Right atrium auricular region (tissue), 2 donors: ENCODE data around the gene ARL1. TPM values are rescaled to one million over a fixed set of nuclear protein-coding genes. Genes with fewer than 3 reads are reported as not detected.
"Not testable (repeated sequence)": the region's sequence is repeated elsewhere in the genome, so short reads cannot be mapped to it uniquely, and the experiment has no call there.

Source experiments
- DNase-seq: peaks from one replicate; pipeline ENCODE4 v3.0.0-alpha.2; 2019; ENCODE audit warnings: low spot score
- H3K27ac ChIP-seq, 2 donors: fragments of 200-600 bp; sonication (generic); 1 replicate in 1 of 2; 2 replicates in 1 of 2; pipeline ENCODE4 v1.5.1; 2016 to 2019
- H3K27me3 ChIP-seq, 2 donors: fragments of 200-600 bp; sonication (generic); one replicate each; pipeline versions ENCODE4 v1.5.1 to v1.6.0; 2017 to 2019
- H3K36me3 ChIP-seq: fragments of 200-600 bp; sonication (generic); one replicate; pipeline ENCODE4 v1.5.1; 2016
- H3K4me1 ChIP-seq, 2 donors: fragments of 200-600 bp; sonication (generic); one replicate each; pipeline versions ENCODE4 v1.5.1 to v1.6.0; 2017 to 2019
- H3K4me3 ChIP-seq, 2 donors: fragments of 200-600 bp; sonication (generic); 1 replicate in 1 of 2; 2 replicates in 1 of 2; pipeline ENCODE4 v1.5.1; 2017 to 2019; ENCODE audit warnings: mild to moderate bottlenecking in 1 of 2, moderate library complexity in 1 of 2
- H3K9me3 ChIP-seq, 2 donors: fragments of 200-600 bp; sonication (generic); one replicate each; pipeline ENCODE4 v1.5.1; 2019
- total RNA-seq, 2 donors: library from RNA; depleted of rRNA; stranded (reverse); fragments of >200 nt; gene quantifications; one replicate each; pipeline ENCODE4 v1.1.0, GENCODE V29; 2016
- TF ChIP-seq, protein P1 (sequence below), 2 donors: fragments of 200-600 bp; sonication (generic); IDR thresholded peaks; one replicate each; pipeline ENCODE4 v1.5.1; 2019; ENCODE audit warnings: antibody characterized with exemption in 2 of 2

ARL1 gene
- total RNA-seq, 2 donors from 2014 or later, result 63.7 to 74.2 TPM

DNA sequence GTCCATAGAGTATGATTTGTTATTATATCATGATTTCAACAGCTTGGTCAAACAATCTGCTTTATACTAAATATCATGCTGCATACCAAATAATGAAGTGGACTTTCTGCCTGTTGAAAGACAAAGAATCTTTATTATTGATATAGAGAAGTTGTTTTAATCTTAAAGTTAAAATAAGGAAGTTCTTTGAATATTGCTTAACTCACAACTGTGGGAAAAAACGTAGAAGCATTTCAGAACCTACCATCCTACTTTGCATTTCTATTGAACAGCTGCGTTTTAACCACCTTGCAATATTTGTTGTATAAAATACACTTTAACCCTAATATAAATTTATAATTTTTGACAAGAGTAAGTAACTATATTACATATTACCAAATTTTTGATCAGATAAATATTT is 22.9 kb upstream of the ARL1 start:
- Histone ChIP-seq H3K4me1 (no peaks in the 10 kb centered on the region), H3K27me3 (no peaks in the 10 kb centered on the region)
- TF ChIP-seq, protein P1, sequence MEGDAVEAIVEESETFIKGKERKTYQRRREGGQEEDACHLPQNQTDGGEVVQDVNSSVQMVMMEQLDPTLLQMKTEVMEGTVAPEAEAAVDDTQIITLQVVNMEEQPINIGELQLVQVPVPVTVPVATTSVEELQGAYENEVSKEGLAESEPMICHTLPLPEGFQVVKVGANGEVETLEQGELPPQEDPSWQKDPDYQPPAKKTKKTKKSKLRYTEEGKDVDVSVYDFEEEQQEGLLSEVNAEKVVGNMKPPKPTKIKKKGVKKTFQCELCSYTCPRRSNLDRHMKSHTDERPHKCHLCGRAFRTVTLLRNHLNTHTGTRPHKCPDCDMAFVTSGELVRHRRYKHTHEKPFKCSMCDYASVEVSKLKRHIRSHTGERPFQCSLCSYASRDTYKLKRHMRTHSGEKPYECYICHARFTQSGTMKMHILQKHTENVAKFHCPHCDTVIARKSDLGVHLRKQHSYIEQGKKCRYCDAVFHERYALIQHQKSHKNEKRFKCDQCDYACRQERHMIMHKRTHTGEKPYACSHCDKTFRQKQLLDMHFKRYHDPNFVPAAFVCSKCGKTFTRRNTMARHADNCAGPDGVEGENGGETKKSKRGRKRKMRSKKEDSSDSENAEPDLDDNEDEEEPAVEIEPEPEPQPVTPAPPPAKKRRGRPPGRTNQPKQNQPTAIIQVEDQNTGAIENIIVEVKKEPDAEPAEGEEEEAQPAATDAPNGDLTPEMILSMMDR (IDR thresholded peaks at IDR 0.05), result no peak

DNA sequence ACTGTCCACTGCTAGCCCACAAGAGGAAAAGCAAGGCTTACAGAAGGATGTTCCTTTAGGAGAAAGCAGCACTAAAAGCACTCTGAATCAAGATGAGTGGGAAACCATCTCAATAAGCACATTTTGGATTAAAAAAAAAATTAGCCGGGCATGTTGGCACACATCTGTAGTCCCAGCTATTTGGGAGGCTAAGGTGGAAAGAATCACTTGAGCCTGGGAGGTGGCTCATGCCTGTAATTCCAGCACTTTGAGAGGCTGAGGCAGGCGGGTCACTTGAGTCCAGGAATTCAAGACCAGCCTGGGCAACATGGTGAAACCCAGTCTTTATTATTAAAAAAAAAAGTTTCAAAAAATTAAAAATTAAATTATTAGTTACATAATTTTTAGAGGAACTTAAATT is 17.0 kb upstream of the ARL1 start:
- H3K27me3 ChIP-seq, result no peaks in the 10 kb centered on the region
- H3K27ac ChIP-seq, result no peak overlapping the region
- H3K36me3 ChIP-seq, result no peaks in the 10 kb centered on the region
- no peak overlapping the region for H3K4me3 ChIP-seq
- TF ChIP-seq, protein P1 (IDR thresholded peaks at IDR 0.05), result no peak
- H3K9me3 ChIP-seq, result no peaks in the 10 kb centered on the region
- no peak for DNase-seq
- H3K4me1 ChIP-seq, result no peaks in the 10 kb centered on the region

More for the DNA sequence above, 22.9 kb upstream of the ARL1 start:
- Histone ChIP-seq H3K27ac (no peak overlapping the region), H3K36me3 (no peaks in the 10 kb centered on the region), H3K9me3 (no peaks in the 10 kb centered on the region), H3K4me3 (no peak overlapping the region)
- DNase-seq, result no peak

DNA sequence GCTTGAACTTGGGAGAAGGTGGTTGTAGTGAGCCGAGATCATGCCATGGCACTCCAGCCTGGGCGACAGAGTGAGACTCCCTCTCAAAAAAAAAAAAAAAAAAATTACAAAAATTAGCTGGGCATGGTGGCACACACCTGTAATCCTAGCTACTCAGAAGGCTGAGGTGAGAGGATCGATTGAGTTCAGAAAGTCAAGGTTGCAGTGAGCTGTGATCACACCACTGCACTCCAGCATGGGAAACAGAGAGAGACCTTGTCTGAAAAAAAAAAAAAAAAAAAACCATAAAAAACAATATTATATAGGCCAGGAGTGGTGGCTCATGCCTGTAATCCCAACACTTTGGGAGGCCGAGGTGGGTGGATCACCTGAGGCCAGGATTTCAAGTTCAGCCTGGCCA is 14.5 kb upstream of the ARL1 start:
- not testable (repeated sequence) for DNase-seq, H3K27me3 ChIP-seq, H3K36me3 ChIP-seq

DNA sequence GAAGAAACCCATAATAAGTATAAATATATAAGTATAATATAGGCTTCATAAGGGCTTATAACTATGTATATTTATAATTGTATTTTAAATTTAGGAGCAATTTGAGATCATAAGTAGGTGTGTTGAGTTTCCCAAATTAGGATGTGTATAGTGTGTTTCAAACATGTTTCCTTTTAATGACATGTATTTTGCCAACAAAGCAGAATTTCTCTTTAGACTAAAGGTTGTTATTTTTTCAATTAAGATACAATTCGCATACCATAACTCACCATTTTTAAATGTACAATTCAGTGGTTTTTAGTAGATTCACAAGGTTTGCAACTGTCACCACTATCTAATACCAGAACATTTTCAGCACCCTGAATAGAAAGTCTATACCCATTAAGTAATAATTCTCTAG is 7.7 kb upstream of the ARL1 start:
- Histone ChIP-seq H3K4me1 (no peaks in the 10 kb centered on the region), H3K4me3 (no peak overlapping the region), H3K36me3 (no peaks in the 10 kb centered on the region), H3K9me3 (no peaks in the 10 kb centered on the region), H3K27ac (no peak overlapping the region), H3K27me3 (no peaks in the 10 kb centered on the region)
- no peak for DNase-seq
- TF ChIP-seq, protein P1 (IDR thresholded peaks at IDR 0.05), result no peak

More for the DNA sequence above, 14.5 kb upstream of the ARL1 start:
- not testable (repeated sequence) for H3K4me3 ChIP-seq, H3K9me3 ChIP-seq, H3K27ac ChIP-seq, H3K4me1 ChIP-seq

DNA sequence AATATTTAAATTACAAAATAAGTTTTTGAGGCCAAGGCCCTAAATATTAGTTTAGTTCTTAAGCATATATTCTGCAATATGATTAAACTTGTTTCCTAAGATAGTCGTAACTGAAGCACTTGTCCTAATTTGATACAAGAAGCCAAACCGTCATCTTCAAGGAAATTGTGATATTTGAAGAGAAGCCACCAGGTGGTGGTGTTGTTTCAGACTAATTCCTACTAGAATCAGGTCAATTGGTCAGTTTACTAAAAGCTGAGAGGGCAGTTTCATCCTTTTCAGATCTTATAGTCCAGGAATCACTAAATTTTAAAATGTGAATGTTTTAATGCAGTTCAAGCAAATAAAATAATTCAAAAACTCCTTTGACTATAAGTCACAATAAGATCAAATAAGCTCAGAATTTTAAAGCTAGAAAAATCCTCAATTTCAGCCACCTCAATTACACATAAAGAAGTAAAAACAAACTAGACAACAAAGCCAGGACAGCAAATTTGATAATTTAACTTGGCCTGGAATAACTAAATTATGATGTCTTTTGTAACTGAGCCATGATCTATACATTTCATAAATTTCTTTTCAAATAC is 7.1 kb upstream of the ARL1 start:
- TF ChIP-seq, protein P1 (IDR thresholded peaks at IDR 0.05), result peak; percentile 40 to 61
- Histone ChIP-seq H3K27ac (no peak overlapping the region), H3K27me3 (no peaks in the 10 kb centered on the region), H3K9me3 (no peaks in the 10 kb centered on the region), H3K4me3 (no peak overlapping the region), H3K36me3 (no peaks in the 10 kb centered on the region), H3K4me1 (no peaks in the 10 kb centered on the region)
- DNase-seq, result no peak

DNA sequence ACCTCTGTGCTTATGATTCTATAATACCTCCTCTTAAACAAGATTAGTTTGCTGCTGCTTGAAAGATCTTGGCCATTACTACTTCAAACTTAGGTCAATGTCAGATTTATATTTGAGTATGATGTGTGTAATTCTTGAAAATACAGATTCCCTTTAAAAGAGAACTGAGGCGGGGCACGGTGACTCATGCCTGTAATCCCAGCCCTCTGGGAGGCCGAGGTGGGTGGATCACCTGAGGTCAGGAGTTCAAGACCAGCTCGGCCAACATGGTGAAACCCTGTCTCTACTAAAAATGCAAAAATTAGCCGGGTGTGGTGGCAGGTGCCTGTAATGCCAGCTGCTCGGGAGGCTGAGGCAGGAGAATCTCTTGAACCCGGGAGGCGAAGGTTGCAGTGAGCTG is 2.6 kb upstream of the ARL1 start:
- H3K36me3 ChIP-seq, H3K9me3 ChIP-seq, H3K27me3 ChIP-seq, DNase-seq, H3K27ac ChIP-seq, H3K4me3 ChIP-seq: not testable (repeated sequence)
- H3K4me1 ChIP-seq, result peaks cover 0 to 21% of the 10 kb centered on the region in 2 donors

DNA sequence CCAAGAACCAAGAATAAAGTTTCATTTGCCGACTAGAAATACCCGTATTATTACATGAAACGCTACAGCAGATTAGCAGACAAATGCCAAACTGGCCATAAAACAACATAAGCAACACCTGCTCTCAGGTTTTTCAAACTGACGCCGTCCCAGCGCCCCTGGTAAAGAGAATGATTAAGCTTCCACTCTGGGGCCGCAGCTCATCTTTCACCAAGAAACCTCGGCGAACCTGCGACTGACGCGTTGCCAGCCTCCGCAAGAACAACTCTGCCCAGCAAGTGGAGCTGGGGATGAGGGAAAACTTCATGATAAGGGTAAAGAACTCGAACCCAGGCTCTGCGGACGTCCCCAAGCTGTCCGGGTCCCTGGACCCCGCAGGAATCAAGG is 530 bp downstream of the ARL1 start:
- no peaks in the 10 kb centered on the region for H3K36me3 ChIP-seq
- H3K9me3 ChIP-seq, result no peaks in the 10 kb centered on the region
- DNase-seq, result no peak
- H3K4me1 ChIP-seq, result peaks cover 0 to 21% of the 10 kb centered on the region in 2 donors
- no peaks in the 10 kb centered on the region for H3K27me3 ChIP-seq
- TF ChIP-seq, protein P1 (IDR thresholded peaks at IDR 0.05), result no peak
- H3K4me3 ChIP-seq, result peak overlapping the region; percentile 85 to 90
- peak overlapping the region; percentile 94 to 95 for H3K27ac ChIP-seq

DNA sequence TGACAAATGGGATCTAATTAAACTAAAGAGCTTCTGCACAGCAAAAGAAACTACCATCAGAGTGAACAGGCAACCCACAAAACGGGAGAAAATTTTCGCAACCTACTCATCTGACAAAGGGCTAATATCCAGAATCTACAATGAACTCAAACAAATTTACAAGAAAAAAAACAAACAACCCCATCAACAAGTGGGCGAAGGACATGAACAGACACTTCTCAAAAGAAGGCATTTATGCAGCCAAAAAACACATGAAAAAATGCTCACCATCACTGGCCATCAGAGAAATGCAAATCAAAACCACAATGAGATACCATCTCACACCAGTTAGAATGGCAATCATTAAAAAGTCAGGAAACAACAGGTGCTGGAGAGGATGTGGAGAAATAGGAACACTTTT is 16.4 kb downstream of the ARL1 start:
- not testable (repeated sequence) for H3K27ac ChIP-seq, H3K27me3 ChIP-seq, H3K4me1 ChIP-seq, DNase-seq, H3K4me3 ChIP-seq, H3K9me3 ChIP-seq
- peaks cover 41% of the 10 kb centered on the region for H3K36me3 ChIP-seq
